Neuronal stem cell (in vitro differentiated cells): ENCODE measurements around the gene KCNK1.

Experiments
- DNase-seq: peaks from one replicate; pipeline ENCODE4 v3.0.0-alpha.2; 2013; ENCODE audit warnings: low spot score
- H2AFZ ChIP-seq: one replicate; pipeline ENCODE4 v1.6.1; 2013; ENCODE audit warnings: mild to moderate bottlenecking, low read length, inconsistent platforms
- H2AK5ac ChIP-seq: 2 replicates; pipeline ENCODE4 v1.6.1; 2013; ENCODE audit warnings: low read depth, mild to moderate bottlenecking, inconsistent platforms, low read length, moderate library complexity, mixed read lengths
- H2BK120ac ChIP-seq: 2 replicates; pipeline ENCODE4 v1.6.1; 2013; ENCODE audit warnings: low read depth, mild to moderate bottlenecking, inconsistent platforms, low read length, moderate library complexity, mixed read lengths
- H2BK12ac ChIP-seq: one replicate; pipeline ENCODE4 v1.6.1; 2013; ENCODE audit warnings: low read length, inconsistent platforms
- H2BK15ac ChIP-seq: 2 replicates; pipeline ENCODE4 v1.6.1; 2013; ENCODE audit warnings: mild to moderate bottlenecking, low read length, inconsistent platforms, mixed read lengths
- H2BK5ac ChIP-seq: one replicate; pipeline ENCODE4 v1.6.1; 2013; ENCODE audit warnings: inconsistent platforms, mild to moderate bottlenecking, low read length, moderate library complexity
- H3K14ac ChIP-seq: one replicate; pipeline ENCODE4 v1.6.1; 2013; ENCODE audit warnings: low read length, inconsistent platforms
- H3K18ac ChIP-seq: 2 replicates; pipeline ENCODE4 v1.6.1; 2013; ENCODE audit warnings: low read length, inconsistent platforms
- H3K23ac ChIP-seq: 2 replicates; pipeline ENCODE4 v1.6.1; 2013; ENCODE audit warnings: low read depth, mild to moderate bottlenecking, mixed read lengths, low read length, inconsistent platforms; ENCODE audit not compliant: poor library complexity
- H3K27ac ChIP-seq: replicated peaks from 3 replicates; pipeline ENCODE4 v1.5.1; 2013; ENCODE audit warnings: low read length, inconsistent platforms
- H3K27me3 ChIP-seq, 3 experiments: 2 replicates each; pipeline ENCODE4 v1.6.1; 2013; ENCODE audit warnings: low read length in 3 of 3, mild to moderate bottlenecking in 2 of 3, inconsistent platforms in 1 of 3, low read depth in 1 of 3, mixed read lengths in 1 of 3, moderate library complexity in 1 of 3; ENCODE audit not compliant: control insufficient read depth in 3 of 3, insufficient read depth in 3 of 3
- H3K36me3 ChIP-seq, 2 donors: replicated peaks in 1 of 2; 2 replicates each; pipeline ENCODE4 v1.6.1; 2013; ENCODE audit warnings: low read length in 2 of 2; ENCODE audit not compliant: control insufficient read depth in 2 of 2, insufficient read depth in 2 of 2
- H3K4ac ChIP-seq: 2 replicates; pipeline ENCODE4 v1.6.1; 2013; ENCODE audit warnings: inconsistent platforms, mild to moderate bottlenecking, low read length, moderate library complexity
- H3K4me1 ChIP-seq, 2 donors: 1 replicate in 1 of 2; 2 replicates in 1 of 2; pipeline ENCODE4 v1.6.1; 2013; ENCODE audit warnings: low read length in 2 of 2, low read depth in 1 of 2; ENCODE audit not compliant: control insufficient read depth in 2 of 2, insufficient read depth in 1 of 2
- H3K4me2 ChIP-seq: one replicate; pipeline ENCODE4 v1.6.1; 2013; ENCODE audit warnings: mild to moderate bottlenecking, low read length, inconsistent platforms; ENCODE audit not compliant: insufficient read depth, poor library complexity, severe bottlenecking
- H3K4me3 ChIP-seq, 2 donors: 2 replicates each; pipeline ENCODE4 v1.5.1; 2013; ENCODE audit warnings: low read length in 2 of 2, mild to moderate bottlenecking in 2 of 2, inconsistent platforms in 1 of 2, moderate library complexity in 1 of 2
- H3K79me1 ChIP-seq: one replicate; pipeline ENCODE4 v1.6.1; 2013; ENCODE audit warnings: low read depth, mild to moderate bottlenecking, inconsistent platforms, low read length, moderate library complexity
- H3K9ac ChIP-seq: one replicate; pipeline ENCODE4 v1.6.1; 2013; ENCODE audit warnings: mild to moderate bottlenecking, low read depth, low read length, inconsistent platforms; ENCODE audit not compliant: poor library complexity
- H3K9me3 ChIP-seq, 2 donors: replicated peaks in 1 of 2; 2 replicates each; pipeline versions ENCODE3 to v1.6.1; 2013; ENCODE audit warnings: low read length in 2 of 2, mild to moderate bottlenecking in 2 of 2, inconsistent platforms in 1 of 2, low read depth in 1 of 2, mixed read lengths in 1 of 2, moderate library complexity in 1 of 2; ENCODE audit not compliant: control insufficient read depth in 2 of 2, insufficient read depth in 1 of 2
- H4K8ac ChIP-seq: one replicate; pipeline ENCODE4 v1.6.1; 2013; ENCODE audit warnings: low read depth, mild to moderate bottlenecking, inconsistent platforms, low read length, moderate library complexity
- H4K91ac ChIP-seq: one replicate; pipeline ENCODE4 v1.6.1; 2013; ENCODE audit warnings: low read length, low read depth, mild to moderate bottlenecking, inconsistent platforms; ENCODE audit not compliant: poor library complexity
- WGBS, 2 donors: extraction: QIAGEN DNeasy Blood & Tissue Kit; methylation state at CpG; one replicate each; pipeline ENCODE4 v1.1.7; 2013; ENCODE audit warnings: missing lambda C conversion rate in 2 of 2, mixed read lengths in 1 of 2; ENCODE audit not compliant: insufficient read length in 2 of 2, insufficient replicate concordance in 1 of 2; ENCODE audit errors: extremely low coverage in 2 of 2; 5-methylcytosine and 5-hydroxymethylcytosine counted together

Gene KCNK1

GRCh38 chr1:233627376-233627775 lies 13.5 kb downstream of the KCNK1 start:
- Histone ChIP-seq H3K4me3 (no peak overlapping the region), H3K14ac (no peak overlapping the region), H3K9me3 (no peaks in the 10 kb centered on the region), H4K91ac (no peak overlapping the region), H3K23ac (no peak overlapping the region), H3K27me3 (peaks cover 0 to 6% (median 0%) of the 10 kb centered on the region in 3 experiments), H3K18ac (no peak overlapping the region), H2BK12ac (no peak overlapping the region), H2AFZ (no peak overlapping the region), H2BK120ac (no peak overlapping the region), H2BK15ac (no peak overlapping the region), H3K4ac (no peak overlapping the region), H2BK5ac (no peak overlapping the region), H3K36me3 (no peaks in the 10 kb centered on the region), H3K4me2 (no peak overlapping the region), H3K4me1 (peaks cover 0 to 2% of the 10 kb centered on the region in 2 donors), H3K27ac (no peak overlapping the region), H2AK5ac (no peak overlapping the region), H3K79me1 (no peaks in the 10 kb centered on the region), H3K9ac (no peak overlapping the region), H4K8ac (no peak overlapping the region)
- whole genome bisulfite sequencing, 2 donors, result no CpG with 5 or more reads among the region's 11 CpGs
- DNase-seq, result no peak

GRCh38 chr1:233627823-233628222 lies 13.9 kb downstream of the KCNK1 start:
- Histone ChIP-seq H3K4me1 (peaks cover 0 to 2% of the 10 kb centered on the region in 2 donors), H3K27ac (no peak overlapping the region), H3K4me2 (no peak overlapping the region), H3K18ac (no peak overlapping the region), H3K9me3 (no peaks in the 10 kb centered on the region), H3K36me3 (no peaks in the 10 kb centered on the region), H3K4me3 (peak overlapping the region in 1 of 2 donors; percentile 53), H2BK12ac (no peak overlapping the region), H2AK5ac (no peak overlapping the region), H2BK120ac (no peak overlapping the region), H3K23ac (no peak overlapping the region), H2AFZ (no peak overlapping the region), H3K9ac (no peak overlapping the region), H4K8ac (no peak overlapping the region), H4K91ac (no peak overlapping the region), H3K79me1 (no peaks in the 10 kb centered on the region), H3K27me3 (peaks cover 0 to 6% (median 0%) of the 10 kb centered on the region in 3 experiments), H3K14ac (no peak overlapping the region), H2BK5ac (no peak overlapping the region), H3K4ac (no peak overlapping the region), H2BK15ac (no peak overlapping the region)
- WGBS, 2 donors, result no CpG with 5 or more reads among the region's 4 CpGs
- no peak for DNase-seq

GRCh38 chr1:233629305-233629935 lies 15.5 kb downstream of the KCNK1 start:
- H3K9me3 ChIP-seq, result no peaks in the 10 kb centered on the region
- no peak overlapping the region for H3K9ac ChIP-seq
- no peak overlapping the region for H4K8ac ChIP-seq
- no peak overlapping the region for H3K14ac ChIP-seq
- DNase-seq, result no peak
- peak overlapping the region; percentile 18 for H3K23ac ChIP-seq
- H2AK5ac ChIP-seq, result no peak overlapping the region
- no peaks in the 10 kb centered on the region for H3K79me1 ChIP-seq
- no peak overlapping the region for H3K4ac ChIP-seq
- no peaks in the 10 kb centered on the region for H3K36me3 ChIP-seq
- H2BK120ac ChIP-seq, result no peak overlapping the region
- H2BK15ac ChIP-seq, result no peak overlapping the region
- H3K4me3 ChIP-seq, result no peak overlapping the region
- WGBS, 2 donors, result no CpG with 5 or more reads among the region's 19 CpGs
- no peaks in the 10 kb centered on the region for H3K4me1 ChIP-seq
- no peak overlapping the region for H3K4me2 ChIP-seq
- no peak overlapping the region for H4K91ac ChIP-seq
- no peak overlapping the region for H3K18ac ChIP-seq
- no peak overlapping the region for H3K27ac ChIP-seq
- no peak overlapping the region for H2AFZ ChIP-seq
- H3K27me3 ChIP-seq, result peaks cover 0 to 6% (median 0%) of the 10 kb centered on the region in 3 experiments
- no peak overlapping the region for H2BK12ac ChIP-seq
- H2BK5ac ChIP-seq, result no peak overlapping the region

- H3K27ac ChIP-seq, result no peak overlapping the region
Measured at GRCh38 chr1:233631810-233632405, 18.0 kb downstream of the KCNK1 start.

More at GRCh38 chr1:233631810-233632405, 18.0 kb downstream of the KCNK1 start:
- Histone ChIP-seq H3K18ac (no peak overlapping the region), H3K4ac (no peak overlapping the region), H3K79me1 (no peaks in the 10 kb centered on the region), H2BK120ac (no peak overlapping the region), H4K8ac (no peak overlapping the region), H3K9ac (no peak overlapping the region), H2BK5ac (no peak overlapping the region), H3K4me2 (no peak overlapping the region), H3K23ac (no peak overlapping the region), H2BK15ac (no peak overlapping the region), H2BK12ac (no peak overlapping the region), H3K14ac (no peak overlapping the region), H3K27me3 (peaks cover 0 to 6% (median 0%) of the 10 kb centered on the region in 3 experiments), H3K9me3 (no peaks in the 10 kb centered on the region), H2AFZ (no peak overlapping the region), H3K4me3 (no peak overlapping the region), H4K91ac (no peak overlapping the region), H3K4me1 (no peaks in the 10 kb centered on the region), H2AK5ac (no peak overlapping the region), H3K36me3 (no peaks in the 10 kb centered on the region)
- no CpG with 5 or more reads among the region's 6 CpGs for WGBS, 2 donors
- no peak for DNase-seq
